ENCODE results near the gene WDR27.

The WDR27 gene

DNA sequence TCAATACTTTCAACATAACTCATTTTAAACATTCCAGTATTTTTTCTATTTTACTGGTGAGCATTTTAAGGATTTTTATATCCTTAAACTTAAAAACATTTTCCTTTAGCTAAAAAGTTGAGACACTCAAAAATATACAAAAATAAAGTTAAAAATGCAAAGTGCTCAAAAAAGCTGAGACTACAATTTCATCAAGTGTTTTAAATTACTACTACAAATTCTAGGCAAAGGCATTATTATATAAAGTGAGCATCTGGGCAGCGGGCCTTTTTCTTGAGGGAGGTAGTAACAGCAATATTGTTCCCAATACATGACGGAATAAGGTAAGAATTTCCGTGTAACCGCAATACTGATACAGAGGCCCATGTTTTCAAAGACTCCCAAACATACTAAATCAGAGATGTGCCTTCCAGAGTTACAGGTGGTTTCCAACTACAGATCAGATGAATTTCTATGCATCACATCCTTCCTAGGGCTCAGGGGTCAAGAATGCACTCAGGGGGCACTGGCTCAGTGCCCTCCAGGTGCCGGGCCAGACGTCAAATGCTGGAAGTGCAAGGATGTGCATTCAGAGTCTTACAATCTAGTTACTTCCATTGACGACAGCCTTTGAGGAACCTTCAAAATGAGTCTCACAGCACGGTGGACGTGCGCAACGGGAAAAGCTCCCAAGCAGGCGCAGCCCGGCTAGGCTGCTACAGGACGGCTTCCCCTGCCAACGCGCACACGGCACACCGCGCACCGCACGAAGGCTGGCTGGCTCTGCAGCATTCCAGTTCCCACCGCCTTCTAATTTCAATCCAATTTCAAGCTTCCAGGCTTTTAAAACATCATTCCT is 20.8 kb upstream of the WDR27 start:
- no peak for TF ChIP-seq POLR2AphosphoS5 (IDR thresholded peaks at IDR 0.05; ENCODE audit: low read depth, low read length)
- TF ChIP-seq, protein P1, sequence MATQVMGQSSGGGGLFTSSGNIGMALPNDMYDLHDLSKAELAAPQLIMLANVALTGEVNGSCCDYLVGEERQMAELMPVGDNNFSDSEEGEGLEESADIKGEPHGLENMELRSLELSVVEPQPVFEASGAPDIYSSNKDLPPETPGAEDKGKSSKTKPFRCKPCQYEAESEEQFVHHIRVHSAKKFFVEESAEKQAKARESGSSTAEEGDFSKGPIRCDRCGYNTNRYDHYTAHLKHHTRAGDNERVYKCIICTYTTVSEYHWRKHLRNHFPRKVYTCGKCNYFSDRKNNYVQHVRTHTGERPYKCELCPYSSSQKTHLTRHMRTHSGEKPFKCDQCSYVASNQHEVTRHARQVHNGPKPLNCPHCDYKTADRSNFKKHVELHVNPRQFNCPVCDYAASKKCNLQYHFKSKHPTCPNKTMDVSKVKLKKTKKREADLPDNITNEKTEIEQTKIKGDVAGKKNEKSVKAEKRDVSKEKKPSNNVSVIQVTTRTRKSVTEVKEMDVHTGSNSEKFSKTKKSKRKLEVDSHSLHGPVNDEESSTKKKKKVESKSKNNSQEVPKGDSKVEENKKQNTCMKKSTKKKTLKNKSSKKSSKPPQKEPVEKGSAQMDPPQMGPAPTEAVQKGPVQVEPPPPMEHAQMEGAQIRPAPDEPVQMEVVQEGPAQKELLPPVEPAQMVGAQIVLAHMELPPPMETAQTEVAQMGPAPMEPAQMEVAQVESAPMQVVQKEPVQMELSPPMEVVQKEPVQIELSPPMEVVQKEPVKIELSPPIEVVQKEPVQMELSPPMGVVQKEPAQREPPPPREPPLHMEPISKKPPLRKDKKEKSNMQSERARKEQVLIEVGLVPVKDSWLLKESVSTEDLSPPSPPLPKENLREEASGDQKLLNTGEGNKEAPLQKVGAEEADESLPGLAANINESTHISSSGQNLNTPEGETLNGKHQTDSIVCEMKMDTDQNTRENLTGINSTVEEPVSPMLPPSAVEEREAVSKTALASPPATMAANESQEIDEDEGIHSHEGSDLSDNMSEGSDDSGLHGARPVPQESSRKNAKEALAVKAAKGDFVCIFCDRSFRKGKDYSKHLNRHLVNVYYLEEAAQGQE (IDR thresholded peaks at IDR 0.05; ENCODE audit: insufficient read depth in 1 of 2, low read depth in 2 of 2, low read length in 2 of 2), result no peak
- no peak for TF ChIP-seq SIN3A (IDR thresholded peaks at IDR 0.05; ENCODE audit: borderline replicate concordance, insufficient read depth, low read length)
- TF ChIP-seq TAF1 (IDR thresholded peaks at IDR 0.05; ENCODE audit: borderline replicate concordance, insufficient read depth, low read length), result no peak
- TF ChIP-seq FOXP2 (optimal IDR thresholded peaks at IDR 0.05; ENCODE audit: borderline replicate concordance, extremely low read depth, extremely low read length, insufficient read depth), result no peak

- TF ChIP-seq POLR2AphosphoS5 (IDR thresholded peaks at IDR 0.05; ENCODE audit: low read depth, low read length) (no peak), SIN3A (IDR thresholded peaks at IDR 0.05; ENCODE audit: borderline replicate concordance, insufficient read depth, low read length) (no peak), FOXP2 (optimal IDR thresholded peaks at IDR 0.05; ENCODE audit: borderline replicate concordance, extremely low read depth, extremely low read length, insufficient read depth) (no peak), TAF1 (IDR thresholded peaks at IDR 0.05; ENCODE audit: borderline replicate concordance, insufficient read depth, low read length) (no peak)
- TF ChIP-seq, protein P1 (IDR thresholded peaks at IDR 0.05; ENCODE audit: insufficient read depth in 1 of 2, low read depth in 2 of 2, low read length in 2 of 2), result no peak
Observed at GRCh38 chr6:169720207-169720855, 18.5 kb upstream of the WDR27 start.

DNA sequence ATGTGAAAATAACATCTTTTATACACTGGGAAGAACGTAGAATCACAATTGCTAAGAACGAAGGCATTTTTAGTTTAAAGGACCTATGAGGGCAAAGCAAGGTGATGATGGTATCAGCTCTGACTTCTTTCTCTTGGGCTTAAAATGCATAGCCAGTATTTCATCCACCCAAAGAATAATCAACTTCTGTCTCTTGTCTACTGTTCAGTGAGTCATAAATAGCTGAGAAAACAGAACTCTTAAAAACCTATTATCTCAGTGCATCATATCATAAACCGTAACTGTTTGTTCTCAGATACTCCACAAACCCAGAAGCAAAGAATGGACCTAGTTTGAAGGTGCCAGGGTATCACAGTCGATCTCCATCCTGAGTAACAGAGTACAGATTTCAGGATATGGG is 17.3 kb upstream of the WDR27 start:
- no peak for TF ChIP-seq SIN3A (IDR thresholded peaks at IDR 0.05; ENCODE audit: borderline replicate concordance, insufficient read depth, low read length)
- TF ChIP-seq, protein P1 (IDR thresholded peaks at IDR 0.05; ENCODE audit: insufficient read depth in 1 of 2, low read depth in 2 of 2, low read length in 2 of 2), result no peak
- TF ChIP-seq TAF1 (IDR thresholded peaks at IDR 0.05; ENCODE audit: borderline replicate concordance, insufficient read depth, low read length), result no peak
- TF ChIP-seq POLR2AphosphoS5 (IDR thresholded peaks at IDR 0.05; ENCODE audit: low read depth, low read length), result no peak
- no peak for TF ChIP-seq FOXP2 (optimal IDR thresholded peaks at IDR 0.05; ENCODE audit: borderline replicate concordance, extremely low read depth, extremely low read length, insufficient read depth)

- no peak for TF ChIP-seq FOXP2 (optimal IDR thresholded peaks at IDR 0.05; ENCODE audit: borderline replicate concordance, extremely low read depth, extremely low read length, insufficient read depth)
- TF ChIP-seq TAF1 (IDR thresholded peaks at IDR 0.05; ENCODE audit: borderline replicate concordance, insufficient read depth, low read length), result no peak
- TF ChIP-seq, protein P1 (IDR thresholded peaks at IDR 0.05; ENCODE audit: insufficient read depth in 1 of 2, low read depth in 2 of 2, low read length in 2 of 2), result no peak
- TF ChIP-seq POLR2AphosphoS5 (IDR thresholded peaks at IDR 0.05; ENCODE audit: low read depth, low read length), result no peak
- TF ChIP-seq SIN3A (IDR thresholded peaks at IDR 0.05; ENCODE audit: borderline replicate concordance, insufficient read depth, low read length), result no peak
Observed at GRCh38 chr6:169714595-169714994, 12.8 kb upstream of the WDR27 start.
